HG02610 (cell line): Measurements from ENCODE around the gene NDST4.

ENCODE experiments used
- ATAC-seq: cut with Tn5 transposase; IDR thresholded peaks from one replicate; pipeline ENCODE4 v1.9.1; 2021; ENCODE audit warnings: mild to moderate bottlenecking, moderate library complexity; ENCODE audit not compliant: unreplicated experiment

The NDST4 gene

DNA sequence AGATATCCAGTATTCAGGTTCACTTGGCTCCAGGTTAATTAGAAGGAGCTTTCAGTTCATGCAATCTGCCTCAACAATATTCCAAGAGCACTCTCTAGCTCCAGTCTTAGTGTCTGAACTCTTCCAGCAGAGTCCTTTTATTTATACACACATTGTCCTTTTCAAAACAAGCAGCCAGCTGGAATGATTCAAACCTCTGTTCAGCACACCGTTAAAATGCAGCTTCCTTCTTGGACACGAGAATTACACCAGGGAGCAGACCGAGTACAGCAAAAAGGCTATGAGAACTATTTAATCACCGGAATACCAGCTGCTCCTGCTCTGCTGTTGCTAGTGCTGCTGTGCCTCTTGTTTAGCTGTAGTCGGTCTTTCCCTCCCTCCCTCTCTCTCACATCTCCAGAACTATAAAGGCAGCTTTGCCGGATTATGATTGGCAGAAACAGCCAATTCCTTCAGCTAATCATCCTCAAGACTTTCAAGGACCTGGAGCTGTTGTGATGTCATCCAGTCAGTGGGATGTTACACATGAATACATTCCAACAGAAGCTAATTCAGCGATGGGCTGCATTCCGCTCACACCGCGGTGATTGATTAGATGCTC is at the start of gene NDST4:
TSS of gene NDST4 (minus strand) at position 115 of the 601 bp plus-strand sequence. CDS start 36,584 bp downstream, outside the sequence.
- no peak for ATAC-seq

DNA sequence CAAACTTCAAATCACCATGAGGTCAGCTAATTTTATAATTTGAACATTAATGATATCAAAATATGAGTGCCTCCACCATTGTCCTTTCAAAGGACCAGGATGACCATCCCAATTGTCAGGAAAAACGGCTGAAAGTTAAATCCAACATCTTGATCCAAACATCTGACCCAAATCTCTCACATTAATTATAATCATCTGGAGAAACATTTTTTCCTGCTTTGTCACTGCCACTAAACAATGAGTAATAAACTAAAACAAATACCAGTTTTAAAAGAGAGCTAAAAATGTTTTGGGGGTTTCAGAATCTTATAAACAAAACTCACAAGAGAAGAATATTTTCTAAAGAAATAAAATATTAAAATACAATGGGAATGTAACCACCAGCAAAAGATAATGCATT is 45.7 kb upstream of the NDST4 start:
- ATAC-seq = no peak

- ATAC-seq = no peak
Measured at GRCh38 chr4:115158296-115158695, 44.9 kb upstream of the NDST4 start.

GRCh38 chr4:115154826-115155225 is 41.4 kb upstream of the NDST4 start:
- no peak for ATAC-seq

DNA sequence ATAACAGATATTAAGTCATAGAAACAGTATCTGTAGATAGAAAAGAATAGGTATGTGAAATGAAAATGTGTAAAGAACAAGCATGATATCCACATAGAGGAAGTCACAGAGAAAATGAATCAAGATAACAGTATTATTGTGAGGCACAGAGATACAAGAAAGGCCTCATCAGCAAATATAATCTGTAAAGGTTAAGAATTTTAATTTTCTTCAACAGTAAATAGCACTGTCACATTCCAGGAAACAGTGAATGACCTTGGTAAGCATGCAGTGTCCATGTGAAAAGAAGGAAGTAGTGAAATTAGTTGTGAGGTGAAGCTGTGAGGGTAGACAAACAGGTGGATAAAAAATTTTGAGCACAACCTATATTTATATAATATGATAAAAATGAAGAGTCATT is 39.5 kb upstream of the NDST4 start:
- ATAC-seq = no peak

DNA sequence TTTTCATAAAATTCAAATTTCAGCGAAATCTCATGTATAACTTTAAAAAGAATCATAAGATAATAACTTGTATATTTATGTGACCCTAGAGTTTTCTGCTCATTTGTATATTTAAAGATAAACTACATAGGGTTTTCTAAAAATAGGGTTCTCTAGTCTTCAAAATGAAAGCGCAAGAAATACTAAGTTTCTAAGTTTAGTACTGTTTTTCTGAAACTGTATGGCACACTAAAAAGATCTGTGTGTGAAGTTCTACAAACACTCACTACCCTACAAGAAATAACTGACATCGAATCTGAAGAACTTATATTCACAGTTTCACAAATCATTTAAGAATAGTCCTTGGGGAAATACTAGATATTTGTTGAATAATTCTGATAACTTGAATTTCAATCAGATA is 38.7 kb upstream of the NDST4 start:
- peak; percentile 52 for ATAC-seq

DNA sequence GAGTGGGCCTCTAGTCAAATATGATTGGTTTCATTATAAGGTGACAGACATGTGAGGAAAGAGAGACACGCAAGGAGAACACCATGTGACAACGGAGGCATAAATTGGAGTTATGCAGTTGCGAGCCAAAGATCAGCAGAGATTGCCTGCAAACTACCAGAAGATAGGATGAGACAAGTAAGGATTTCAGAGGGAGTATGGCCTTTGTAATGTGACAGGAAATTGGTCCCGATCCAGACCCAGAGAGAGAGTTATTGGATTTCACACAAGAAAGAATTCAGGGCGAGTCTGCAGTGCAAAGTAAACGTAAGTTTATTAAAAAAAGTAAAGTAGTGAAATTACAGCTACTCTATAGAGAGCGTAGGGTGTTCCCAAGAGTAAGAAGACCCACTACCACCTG is 35.7 kb upstream of the NDST4 start:
- ATAC-seq = no peak

DNA sequence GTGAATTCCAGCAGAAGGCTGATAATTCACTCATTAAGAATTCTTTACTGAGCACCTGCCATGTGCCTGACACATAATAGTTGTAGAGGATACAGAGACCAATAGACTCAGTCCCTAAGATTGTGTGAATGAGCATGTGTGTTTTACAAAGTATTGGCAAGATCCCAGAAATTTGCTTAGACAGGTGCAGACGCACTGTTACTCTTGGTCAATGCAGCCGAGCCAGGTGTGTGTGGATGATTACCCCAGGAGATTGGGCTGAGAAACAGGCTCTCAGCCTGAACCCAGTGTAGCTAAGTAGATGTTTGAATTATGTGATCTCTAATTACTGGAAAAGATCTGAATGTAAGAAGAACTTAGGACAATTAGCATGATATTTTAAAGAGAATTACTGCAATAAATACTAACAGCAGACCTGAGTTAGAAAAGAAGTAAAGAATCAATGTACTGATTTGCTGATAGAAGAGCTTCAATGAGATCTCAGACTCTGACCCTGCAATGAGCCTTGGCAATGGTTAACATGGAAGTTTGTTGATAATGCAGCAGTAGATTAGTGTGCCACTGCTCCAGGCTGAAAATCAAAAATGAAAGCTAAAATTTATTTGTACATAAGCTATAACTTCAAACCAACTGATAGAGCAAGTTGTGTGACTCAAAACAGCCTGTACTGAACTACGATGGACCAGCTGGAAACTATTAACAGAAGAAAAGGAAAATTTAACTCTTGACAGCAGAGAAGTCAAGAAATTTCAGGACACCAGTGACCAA is 32.2 kb upstream of the NDST4 start:
- no peak for ATAC-seq

DNA sequence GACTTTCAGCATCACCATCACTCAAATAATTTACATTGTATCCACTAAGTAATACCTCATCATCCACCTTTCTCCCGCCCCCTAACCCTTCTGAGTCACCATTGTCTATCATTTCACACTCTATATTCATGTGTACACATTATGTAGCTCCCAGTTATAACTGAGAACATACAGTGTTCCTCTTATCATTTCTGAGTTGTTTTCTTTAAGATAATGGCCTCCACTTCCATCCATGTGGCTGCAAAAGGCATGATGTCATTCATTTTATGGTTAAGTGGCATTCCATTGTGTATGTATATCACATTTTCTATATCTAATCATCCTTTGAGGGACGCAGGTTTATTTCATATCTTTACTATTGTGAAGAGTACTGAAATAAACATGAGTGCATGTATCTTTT is 14.6 kb upstream of the NDST4 start:
- no peak for ATAC-seq

GRCh38 chr4:115126491-115126890 is 13.1 kb upstream of the NDST4 start:
- ATAC-seq = no peak

- no peak for ATAC-seq
Measured at GRCh38 chr4:115121351-115122043, 8.1 kb upstream of the NDST4 start.

DNA sequence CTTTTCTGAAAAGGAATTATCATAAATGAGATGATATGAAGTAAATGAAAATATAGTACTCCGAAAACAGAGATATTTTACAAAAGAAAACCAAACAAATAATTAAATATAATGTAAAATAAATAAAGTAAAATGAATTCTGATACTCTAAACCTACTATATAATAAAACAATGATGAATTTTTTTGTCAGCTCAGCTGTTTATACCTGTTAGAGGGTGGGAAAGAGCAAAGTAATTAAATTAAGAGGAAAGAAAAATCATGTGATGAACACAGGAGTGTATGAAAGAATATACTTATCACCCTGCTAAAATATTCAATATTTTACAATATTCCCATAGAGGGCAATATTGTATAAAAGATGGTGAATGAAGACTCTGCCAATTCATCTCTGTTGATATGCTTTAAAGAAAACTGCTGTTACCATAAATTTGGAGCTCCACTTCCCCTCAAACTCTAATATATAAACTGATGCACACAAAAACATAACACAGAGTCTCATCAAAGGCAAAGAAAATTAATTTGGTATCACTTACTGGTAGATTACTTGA is 6.5 kb upstream of the NDST4 start:
- no peak for ATAC-seq

GRCh38 chr4:115117651-115118050 is 4.2 kb upstream of the NDST4 start:
- no peak for ATAC-seq

GRCh38 chr4:115110191-115111181 is 2.9 kb downstream of the NDST4 start:
- no peak for ATAC-seq

GRCh38 chr4:115108850-115109249 is 4.6 kb downstream of the NDST4 start:
- ATAC-seq = no peak

DNA sequence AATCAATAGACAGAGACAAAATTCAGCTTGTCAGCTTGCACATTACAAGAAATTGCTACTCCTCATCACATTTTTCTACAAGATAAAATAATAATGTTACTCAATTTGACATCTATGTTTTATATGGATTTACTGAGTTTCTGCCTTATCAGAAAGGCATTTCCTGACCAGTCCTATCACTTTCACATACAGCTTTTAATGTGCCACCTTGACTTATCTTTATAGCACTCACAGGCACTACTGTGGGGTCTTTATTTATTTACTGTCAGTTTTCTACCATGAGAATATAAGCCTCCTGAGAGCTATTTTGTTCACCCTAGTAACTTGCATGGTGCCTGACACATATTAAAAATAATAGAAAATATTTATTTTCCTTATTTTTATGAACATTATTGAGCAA is 6.0 kb downstream of the NDST4 start:
- ATAC-seq = no peak

DNA sequence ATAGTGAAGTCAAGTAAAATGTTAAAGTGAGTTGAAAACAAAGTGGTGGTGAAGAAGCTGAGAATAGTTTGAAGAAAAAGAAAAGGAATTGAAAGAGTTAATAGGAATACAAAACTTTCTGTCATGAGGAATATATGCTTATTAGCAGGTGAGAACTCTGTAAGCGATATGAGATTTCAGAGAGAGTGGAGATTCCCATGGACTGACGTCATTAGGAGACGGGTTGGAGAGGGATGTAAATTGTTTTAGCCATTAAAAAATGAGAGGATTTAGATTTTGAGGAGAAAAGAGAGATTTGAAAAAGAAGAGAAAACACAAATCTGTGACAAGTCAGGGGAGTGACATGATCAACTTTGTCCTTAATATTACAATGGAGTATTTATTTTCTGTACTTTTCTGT is 11.7 kb downstream of the NDST4 start:
- no peak for ATAC-seq

- ATAC-seq = peak; percentile 69
Measured at GRCh38 chr4:115090483-115091075, 22.8 kb downstream of the NDST4 start.

GRCh38 chr4:115082633-115083032 is 30.8 kb downstream of the NDST4 start:
- ATAC-seq = no peak

DNA sequence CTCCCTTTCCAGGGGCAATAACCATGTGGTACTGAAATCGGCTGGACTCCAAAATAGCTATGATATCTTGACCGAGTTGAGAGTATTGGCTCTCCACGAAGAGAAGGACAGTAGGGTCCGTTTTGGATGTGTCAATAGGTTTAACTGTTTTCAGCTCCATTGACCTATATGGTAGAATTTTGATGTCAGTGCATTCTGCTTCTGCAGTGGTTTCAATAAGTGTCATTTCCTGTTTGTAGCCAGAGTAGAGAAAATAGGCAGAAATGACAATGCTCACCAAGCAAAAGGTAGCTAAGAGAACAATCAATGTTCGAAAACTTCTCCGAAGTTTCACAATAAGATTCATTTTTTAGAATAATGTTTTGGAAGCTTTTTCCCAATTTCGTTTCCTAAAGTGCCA is 36.7 kb downstream of the NDST4 start:
- ATAC-seq = no peak
